ENCODE data around the gene PKHD1.

The PKHD1 gene

DNA sequence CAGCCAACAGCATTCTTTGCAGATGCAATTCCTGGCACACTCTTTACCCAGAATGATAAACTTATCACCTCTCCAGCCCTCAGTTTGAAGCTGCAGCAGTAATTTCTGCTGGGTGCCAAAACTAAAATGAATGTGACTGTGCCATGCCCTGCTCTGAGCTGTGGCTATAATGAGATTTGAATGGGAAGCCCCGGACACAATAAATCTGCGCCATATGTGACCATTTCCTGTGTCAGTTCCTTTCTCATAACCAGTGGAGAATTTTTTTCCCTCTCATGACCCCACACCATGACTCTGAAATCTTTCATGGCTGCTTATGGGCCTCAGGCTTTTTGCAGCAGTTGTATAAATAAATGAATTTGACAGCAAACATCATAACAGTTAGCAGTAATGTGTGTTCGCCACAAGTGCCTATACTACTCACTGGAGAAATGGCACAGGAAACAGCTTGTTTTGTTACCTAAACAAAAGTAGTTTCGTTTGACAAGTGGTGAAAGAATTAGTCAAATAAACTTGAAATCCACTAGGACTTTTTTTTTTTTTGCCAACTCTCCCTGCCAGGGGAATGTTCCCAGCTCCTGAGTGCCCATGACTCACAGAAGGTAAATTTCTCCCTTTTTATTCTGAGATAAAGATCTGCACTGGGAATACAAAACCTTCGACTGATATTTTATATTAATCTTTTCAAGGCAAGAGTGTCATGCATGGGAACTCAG lies 408.4 kb downstream of the PKHD1 start:
- DNase-seq (ENCODE audit: low spot score): no peak

DNA sequence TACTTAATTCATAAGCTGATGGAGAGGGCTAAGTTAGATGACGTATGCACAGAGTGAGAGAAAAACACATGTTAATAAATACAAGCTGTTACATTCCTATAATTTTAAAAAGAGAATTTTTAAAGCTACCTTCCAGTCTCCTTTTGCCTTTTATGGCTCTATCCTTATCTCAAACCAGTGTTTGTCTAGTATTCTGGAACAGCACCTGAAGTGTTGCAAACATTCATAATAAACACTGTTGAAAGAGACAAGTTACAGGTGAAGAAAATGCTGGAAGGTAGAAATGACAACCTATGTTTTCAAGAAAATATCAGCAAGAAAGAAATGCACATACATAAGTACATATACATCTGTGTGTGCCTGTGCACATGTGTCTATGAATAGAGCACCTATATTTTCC lies 409.1 kb downstream of the PKHD1 start:
- no peak for DNase-seq (ENCODE audit: low spot score)

DNA sequence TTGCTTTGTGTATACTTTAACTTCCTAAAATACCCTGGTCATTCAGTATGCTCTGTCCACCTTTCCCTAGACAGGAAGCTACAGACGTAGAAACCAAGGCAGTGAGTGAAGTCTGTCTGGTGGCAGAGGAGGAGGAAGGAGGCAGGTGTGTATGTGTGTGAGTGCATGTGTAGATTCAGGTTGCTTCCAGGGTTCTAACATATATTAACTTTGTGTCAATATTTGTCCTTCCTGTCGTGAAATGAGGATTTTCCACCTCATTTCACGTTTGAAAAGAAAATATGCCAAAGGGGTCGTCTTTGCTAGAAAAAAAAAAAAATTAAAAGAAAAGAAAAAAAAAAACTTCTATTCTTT lies 411.5 kb downstream of the PKHD1 start:
- DNase-seq (ENCODE audit: low spot score): no peak

DNA sequence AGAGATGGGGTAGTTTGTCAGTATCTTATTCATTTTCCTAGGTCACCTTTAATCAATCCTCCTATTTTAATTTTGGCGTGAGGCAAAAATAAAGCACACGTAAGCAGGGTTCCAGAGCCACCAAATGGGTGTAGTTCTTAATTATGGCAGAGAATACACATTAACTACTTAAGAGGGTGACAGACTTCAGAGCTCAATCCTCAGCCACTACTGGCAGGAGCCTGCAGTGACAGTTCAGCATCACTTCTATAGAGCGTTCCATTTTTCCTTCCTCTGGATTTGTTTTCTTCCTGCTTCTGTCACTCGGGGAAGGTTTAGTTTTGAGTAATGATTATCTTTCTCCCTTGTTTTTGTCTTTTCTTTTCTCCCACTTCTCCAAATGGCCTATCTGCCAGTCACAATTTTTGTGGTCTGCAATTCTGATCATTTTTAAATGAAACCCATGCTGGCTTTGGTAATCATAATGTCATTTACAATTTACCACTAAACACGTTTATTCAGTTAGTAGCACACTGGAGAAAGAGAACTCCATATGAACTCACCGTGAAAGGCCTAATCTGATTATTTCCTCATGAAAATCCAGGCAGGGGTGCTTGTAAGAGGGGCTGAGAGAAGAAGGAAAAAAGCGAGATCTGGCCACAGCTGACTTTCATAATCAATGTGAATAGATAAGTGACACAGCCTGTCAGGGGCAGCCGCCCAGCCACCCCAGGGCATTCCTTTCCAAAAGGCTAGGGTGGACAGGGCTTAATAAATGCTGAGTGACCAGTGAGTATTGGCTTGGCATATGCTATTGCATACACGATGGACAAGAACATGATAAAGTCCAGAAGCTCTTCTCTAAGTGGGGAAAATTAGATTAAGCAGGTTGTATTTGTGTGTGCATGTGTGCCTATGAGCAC lies 412.1 kb downstream of the PKHD1 start:
- DNase-seq (ENCODE audit: low spot score): no peak

DNA sequence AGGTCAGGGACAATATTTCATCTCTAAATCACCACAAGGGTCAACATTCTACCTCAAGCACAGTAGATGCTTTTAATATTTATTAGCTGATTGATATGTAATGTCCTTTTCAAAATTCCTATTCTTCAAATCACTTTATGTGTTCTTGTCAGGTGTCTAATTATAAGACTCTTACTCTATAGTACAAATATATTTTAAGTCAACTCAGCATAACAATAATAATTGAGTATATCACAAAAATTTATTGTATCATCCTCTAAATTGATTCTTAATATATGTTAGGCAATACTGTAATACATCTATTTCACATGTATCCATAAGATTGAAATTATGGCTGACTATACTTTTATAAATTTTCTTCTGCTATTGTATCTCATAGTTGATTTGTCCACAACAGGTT lies 423.9 kb downstream of the PKHD1 start:
- no peak for DNase-seq (ENCODE audit: low spot score)

DNA sequence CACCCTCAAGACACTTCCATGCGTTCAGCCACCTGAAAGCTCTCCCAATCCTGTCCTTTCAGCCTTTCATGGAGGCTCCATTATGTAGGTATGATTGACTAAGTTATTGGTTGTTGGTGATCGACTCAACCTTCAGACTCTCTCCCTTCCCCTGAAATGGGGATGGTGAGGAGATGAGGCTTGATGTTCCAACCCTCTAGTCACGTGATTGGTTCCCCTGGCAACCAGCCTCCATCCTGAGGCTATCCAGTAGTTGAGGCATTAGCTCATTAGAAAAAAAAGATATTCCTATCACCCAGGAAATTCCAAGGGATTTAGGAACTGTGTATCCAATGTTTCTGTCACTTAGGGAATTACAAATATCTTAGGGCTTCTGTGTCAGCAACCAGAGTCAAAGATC lies 426.6 kb downstream of the PKHD1 start:
- DNase-seq (ENCODE audit: low spot score): no peak

DNA sequence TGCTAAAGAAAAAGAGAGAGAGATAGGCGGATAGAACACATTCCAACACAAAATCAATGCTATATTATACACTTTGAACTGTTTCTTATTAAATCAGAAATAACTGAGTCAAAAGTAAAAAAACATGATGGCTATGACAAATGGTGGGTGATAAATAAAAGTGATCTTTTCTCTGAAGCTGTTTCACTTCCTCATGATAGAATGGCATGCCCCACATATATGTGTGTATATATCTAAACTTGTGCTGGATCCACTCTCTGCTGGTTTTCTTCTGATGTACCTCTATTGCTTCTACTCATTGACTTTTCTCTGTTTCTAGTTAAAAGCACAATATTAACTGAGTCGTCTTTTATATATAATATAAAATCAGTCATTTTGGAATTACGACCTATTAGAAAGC lies 429.9 kb downstream of the PKHD1 start:
- no peak for DNase-seq (ENCODE audit: low spot score)

DNA sequence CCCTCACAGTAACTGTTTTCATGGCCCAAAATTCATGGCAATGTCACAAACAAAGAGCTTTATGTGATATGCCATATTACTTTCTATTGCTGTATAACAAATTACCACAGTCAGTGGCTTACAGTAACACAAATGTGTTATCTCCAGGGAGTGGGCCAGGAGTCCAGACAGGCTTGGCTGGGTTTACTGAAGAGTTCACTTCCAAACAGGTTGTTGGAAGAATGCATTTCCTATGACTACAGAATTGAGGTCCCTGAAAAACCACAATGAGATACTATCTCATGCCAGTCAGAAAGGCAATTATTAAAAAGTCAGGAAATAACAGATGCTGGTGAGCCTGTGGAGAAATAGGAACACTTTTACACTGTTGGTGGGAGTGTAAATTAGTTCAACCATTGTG lies 431.9 kb downstream of the PKHD1 start:
- DNase-seq (ENCODE audit: low spot score): no peak

DNA sequence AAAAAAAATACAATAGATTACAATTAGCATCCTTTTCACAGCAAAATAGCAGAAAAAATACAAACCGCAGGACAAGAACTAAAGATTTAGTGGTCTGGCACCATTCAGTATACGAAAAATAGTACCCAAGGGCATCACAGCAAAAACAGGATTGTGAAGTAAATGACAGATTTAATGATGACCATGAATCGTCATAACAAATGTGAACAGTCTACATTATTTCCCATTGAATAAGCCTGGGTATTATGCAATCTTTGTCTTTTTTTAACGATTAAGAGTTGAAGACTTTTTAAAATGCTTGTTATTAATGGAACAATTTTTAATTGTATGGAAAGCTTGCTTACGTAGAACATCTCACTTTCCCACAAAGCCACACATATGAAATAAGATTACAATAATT lies 432.8 kb downstream of the PKHD1 start:
- DNase-seq (ENCODE audit: low spot score): no peak

DNA sequence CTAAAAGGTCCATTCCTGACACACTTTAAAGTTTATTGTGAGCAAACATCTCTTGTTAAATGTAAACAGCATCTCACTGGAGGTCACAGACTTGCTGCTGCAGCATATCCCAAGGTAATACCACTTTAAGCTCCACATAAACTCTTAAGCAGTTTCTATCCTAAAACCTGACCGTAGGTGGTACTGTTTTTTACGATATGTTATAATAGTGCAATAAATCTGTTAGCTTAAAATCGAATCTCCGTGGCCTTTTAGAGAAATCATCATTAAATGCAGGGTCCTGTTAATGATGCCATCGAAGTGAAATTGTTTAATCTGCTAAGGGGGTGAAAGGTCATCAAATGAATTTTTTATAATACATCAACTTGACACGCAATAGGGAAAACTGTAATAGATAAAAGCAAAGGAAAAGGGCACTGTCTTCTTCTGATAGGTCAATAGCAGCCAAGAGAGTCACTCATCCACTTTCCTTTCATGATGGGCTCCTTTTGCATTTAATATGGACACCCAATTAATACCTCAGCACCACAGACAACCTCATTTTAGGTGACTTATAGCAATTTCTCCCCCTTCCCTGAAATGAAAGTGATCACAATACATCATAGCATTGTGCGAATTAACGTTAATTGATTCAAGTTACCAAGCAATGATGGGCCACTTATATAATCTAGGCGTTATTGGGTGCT lies 436.1 kb downstream of the PKHD1 start:
- DNase-seq (ENCODE audit: low spot score): no peak

DNA sequence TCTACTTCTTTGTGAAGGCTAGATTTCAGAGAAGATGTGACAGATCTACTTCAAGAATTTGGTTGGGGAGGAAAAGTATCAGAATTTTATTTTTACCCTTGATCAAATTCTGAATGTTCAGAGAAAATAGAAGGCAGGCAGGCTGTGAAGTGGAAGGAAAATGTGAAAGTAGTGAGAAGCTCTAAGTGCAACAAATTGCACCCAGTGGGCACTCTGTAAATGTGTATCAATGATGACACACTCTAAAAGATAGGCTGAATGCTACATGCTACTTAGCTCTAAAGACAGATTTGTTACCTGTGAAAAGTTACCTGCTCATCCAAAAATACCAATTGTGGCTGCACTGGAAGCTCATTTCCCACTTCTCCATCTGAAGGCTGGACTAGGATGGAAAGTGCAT lies 438.6 kb downstream of the PKHD1 start:
- no peak for DNase-seq (ENCODE audit: low spot score)

DNA sequence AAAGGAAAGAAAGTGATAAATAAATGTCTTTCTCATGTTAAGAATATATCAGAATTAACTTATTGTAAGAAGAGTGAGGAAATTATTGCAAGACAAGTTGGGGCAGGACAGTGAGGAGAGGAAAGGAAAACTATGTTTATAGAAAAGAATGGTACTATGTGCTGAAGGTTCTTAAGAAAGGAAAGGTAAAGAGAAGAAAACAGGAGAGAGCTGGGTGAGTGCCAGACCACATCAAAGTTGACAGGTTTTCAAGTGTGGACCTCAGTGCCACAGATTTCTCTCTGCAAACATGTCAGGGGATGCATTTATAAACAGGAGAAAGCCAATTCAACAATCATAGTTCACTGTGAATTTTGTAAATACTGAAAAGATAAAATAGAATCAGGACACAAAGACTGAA lies 439.2 kb downstream of the PKHD1 start:
- no peak for DNase-seq (ENCODE audit: low spot score)

DNA sequence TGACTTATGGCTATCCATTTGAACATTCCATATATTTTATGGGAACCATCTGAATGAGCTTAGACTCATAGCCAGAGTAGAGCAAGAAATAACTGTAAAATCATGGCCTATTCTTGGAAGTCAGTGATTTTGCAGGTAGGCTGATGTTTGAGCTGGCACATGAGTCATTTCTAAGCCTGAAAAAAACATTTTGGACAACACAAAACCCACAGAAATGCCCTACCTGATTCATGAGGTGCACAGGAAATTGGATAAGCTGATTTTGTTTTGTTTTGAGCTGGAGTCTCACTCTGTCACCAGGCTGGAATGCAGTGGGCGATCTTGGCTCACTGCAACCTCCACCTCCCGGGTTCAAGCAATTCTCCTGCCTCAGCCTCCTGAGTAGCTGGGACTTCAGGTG lies 443.0 kb downstream of the PKHD1 start:
- no peak for DNase-seq (ENCODE audit: low spot score)

DNA sequence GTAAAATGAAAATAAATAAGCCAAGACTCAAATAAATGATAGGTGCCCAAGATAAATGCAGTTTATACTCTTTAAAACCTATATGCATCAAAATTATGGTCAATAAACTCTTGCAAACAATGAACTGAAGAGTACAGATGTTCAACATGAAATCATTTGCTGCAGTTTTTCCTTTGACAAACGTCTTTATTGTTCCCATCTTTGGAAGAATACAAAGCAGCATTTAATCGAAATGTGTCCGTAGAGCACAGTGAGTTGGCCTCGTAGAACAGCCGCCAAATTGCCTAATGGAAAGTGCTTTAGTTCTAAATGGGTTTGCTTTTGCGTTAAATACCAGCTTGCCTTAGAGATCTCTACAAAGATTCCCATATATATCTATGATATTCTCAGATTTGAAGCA lies 447.4 kb downstream of the PKHD1 start:
- DNase-seq (ENCODE audit: low spot score): no peak

DNA sequence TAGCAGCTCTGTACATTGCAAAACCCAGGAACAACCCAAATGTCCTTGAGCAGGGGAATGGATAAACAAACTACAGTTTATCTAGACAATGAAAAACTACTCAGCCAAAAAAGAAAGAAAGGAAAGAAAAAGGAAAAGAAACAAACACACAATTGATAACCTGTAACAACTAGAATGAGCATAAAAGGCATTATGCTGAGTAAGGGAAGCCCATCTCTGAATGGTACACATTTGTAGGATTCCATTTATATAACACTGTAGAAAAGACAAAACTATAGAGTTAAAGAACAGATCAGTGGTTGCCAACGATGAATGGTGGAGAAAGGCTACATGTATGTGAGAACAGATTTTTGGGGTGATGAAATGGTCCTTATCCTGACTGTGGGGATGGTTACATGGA lies 454.0 kb downstream of the PKHD1 start:
- DNase-seq (ENCODE audit: low spot score): no peak

DNA sequence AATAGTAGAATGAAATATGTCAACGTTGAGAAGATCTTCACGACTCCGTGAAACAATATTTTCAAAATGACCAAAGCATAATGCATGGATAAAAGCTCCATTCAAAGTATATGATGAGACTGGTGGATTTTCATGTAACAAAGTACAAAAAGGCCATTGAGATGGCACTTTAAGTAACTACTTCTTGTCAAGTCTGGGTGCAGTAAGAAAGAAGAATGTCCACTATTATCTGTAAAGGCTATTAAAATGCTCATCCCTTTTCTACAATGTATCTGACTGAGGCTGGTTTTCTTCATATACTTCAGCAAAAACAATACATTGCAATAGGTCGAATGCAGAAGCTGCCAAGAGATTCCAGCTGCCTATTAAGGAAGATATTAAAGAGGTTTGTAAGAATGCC lies 457.4 kb downstream of the PKHD1 start:
- no peak for DNase-seq (ENCODE audit: low spot score)

DNA sequence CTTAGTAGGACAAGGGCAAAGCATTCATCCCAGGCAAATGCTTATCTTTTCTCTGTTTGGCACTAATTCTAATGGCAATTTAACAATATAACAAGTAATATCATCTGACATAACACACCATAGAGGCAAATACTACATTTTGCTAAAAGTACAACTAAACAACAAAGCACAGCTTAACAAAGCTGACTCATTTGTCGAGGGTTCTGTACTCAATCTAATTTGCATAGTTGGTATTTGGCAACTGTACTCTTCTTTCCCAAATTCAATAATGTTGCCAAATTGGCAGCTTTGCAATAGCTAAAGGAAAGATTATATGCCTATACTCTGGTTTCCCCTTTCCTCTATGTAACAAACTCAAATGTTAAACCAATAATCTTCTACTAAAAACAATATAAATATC lies 461.0 kb downstream of the PKHD1 start:
- DNase-seq (ENCODE audit: low spot score): no peak

DNA sequence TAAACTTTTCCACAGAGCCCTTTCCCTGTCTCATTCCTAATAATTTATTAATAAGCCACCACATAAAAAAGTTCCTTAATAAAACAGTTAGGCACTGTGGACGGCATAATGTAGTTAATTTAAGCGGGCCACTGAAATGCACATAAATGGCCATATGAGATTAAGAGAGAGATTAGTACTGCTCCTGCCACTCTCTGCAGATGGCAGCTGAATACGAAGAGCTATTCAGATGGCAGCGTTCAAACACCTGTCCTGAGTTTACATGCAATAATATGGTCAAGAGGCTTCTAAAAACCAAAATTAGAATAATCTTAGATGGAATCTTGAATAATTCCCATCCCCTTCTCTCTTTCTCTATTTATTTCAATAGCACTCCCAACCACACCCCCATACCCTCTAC lies 461.8 kb downstream of the PKHD1 start:
- no peak for DNase-seq (ENCODE audit: low spot score)

DNA sequence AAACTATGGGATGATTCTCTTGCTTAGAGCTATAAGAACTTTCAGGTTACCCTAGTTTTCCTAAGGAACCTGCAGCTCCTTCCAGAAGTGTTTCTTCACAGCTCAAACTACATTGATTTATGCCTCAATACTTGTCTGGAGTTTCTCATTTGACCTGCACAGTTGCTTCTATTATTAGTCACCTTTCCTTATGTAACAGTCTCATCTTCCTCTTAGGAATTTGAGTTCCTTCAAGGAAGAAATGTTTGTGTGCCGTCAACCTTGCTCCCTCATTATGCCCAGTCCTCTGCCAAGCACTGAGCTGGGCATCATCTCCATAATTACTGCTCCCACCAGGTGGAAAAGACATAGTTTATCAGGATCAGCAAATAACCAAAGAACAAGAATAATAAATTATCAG lies 466.4 kb downstream of the PKHD1 start:
- DNase-seq (ENCODE audit: low spot score): no peak

DNA sequence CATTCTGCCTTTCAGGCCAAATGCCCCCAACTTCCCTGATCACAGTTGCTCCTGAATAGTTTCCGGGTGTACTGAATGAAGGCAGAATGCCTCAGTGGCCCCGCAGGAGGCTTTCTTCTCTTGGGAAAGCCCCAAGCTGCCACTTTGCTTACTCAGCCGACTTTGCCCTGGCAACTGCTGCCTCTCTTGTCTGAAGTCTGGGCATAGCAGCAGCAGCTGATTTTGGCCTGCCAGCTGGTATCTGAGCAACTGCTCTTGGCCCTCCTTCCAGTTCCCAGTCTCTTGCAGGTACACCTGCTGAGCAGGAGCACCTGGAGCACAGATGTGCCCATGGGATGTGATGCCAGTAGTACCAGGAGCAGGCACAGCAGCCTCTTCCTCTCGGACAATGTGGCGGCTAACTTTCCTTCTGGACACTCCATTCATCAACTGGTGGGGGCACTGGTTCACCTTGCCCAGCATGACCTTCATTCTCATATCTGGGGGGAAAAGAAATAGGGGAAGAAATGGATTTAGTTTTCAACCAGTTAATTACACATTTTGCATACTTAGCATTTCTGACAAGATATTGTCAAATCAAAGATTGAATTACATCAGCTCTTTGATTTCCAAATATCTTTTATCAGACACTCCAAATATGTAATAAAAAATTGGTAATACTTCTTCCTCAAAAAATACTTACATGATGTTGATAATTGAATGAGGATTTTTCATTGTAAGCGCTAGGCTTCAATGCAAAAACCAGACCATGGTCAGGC lies 468.2 kb downstream of the PKHD1 start:
- DNase-seq (ENCODE audit: low spot score): no peak

DNA sequence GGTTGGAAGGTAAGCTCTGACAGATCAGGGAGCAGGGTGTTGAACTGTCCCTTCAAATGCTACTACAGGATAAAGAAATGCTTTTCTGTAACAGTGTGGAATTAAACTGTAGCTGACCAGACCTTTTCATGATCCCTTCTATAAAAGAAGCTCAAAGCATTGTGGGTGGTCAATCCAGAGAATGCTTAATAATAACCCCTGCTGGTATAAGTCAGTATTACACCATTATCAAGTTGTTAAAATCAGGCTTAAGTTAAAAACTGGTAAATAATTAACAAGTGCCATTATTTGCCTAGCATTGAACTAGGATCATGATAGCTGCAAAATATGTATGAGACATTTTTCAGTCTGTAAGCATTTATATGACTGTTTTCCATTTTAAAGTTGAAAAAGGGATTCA lies 468.9 kb downstream of the PKHD1 start:
- DNase-seq (ENCODE audit: low spot score): no peak

DNA sequence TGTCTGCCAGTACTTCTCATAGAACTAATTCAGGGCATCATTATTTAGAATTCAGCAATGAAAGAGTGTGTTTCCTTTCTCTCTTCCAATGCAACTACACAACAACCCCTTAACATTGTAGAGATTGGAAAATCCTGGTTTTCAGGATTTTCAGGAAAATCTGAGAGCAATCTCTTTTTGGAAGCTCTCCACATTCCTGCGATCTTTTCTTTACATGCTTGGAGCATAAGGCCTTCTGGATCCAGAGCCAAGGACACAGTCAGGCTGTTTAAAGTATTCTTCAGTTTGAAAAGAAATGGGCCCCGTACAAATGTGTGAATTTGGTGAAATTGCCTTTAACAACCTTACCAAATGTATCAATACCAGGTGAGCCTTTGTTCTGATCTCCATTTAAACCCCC lies 469.7 kb downstream of the PKHD1 start:
- no peak for DNase-seq (ENCODE audit: low spot score)

Data from cerebellar cortex (tissue), 1 donor.